ENCODE data around the gene ZNF761. TPM values are rescaled to one million over a fixed set of nuclear protein-coding genes. Genes with fewer than 3 reads are reported as not detected.

ZNF761 gene
- total and polyA plus RNA-seq, 2 of the 13 experiments (the other 11 are each of a cell fraction or from before 2014, with no cell fraction given), result 11.6 to 16.2 TPM

DNA sequence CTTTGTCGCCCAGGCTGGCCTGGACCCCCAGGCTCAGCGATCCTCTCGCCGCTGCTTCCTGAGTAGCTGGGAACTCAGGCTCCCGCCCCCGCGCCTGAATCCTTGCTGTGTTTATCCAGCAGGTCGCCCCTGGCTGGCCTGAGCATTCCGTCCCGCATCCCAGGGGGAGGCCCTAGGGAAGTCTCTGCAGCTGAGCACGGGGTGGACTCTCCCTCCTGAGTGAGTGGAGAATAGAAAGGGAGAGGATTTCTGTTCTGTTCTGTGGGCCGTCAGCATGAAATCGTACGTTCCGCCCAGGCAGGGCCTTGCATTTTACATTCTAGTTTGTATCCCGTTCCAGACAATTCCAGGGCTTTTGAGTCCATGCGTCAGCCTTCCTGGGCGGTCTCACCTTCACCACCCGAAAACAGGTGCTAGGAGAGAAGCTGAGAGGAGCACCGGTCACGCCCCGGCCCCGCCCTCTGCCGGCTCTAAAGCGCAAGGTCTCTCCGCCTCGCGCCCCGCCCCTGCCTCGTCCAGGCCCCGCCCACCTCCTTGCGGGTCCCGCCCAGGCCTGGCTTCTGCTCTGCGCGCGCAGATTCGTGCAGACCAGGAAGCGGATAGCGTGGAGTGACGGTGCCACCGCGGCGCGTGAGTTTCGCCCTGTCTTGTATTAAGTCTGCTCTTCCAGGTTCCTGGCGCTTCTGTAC lies at the start of gene ZNF761 (continued):
- TF ChIP-seq, protein P1, sequence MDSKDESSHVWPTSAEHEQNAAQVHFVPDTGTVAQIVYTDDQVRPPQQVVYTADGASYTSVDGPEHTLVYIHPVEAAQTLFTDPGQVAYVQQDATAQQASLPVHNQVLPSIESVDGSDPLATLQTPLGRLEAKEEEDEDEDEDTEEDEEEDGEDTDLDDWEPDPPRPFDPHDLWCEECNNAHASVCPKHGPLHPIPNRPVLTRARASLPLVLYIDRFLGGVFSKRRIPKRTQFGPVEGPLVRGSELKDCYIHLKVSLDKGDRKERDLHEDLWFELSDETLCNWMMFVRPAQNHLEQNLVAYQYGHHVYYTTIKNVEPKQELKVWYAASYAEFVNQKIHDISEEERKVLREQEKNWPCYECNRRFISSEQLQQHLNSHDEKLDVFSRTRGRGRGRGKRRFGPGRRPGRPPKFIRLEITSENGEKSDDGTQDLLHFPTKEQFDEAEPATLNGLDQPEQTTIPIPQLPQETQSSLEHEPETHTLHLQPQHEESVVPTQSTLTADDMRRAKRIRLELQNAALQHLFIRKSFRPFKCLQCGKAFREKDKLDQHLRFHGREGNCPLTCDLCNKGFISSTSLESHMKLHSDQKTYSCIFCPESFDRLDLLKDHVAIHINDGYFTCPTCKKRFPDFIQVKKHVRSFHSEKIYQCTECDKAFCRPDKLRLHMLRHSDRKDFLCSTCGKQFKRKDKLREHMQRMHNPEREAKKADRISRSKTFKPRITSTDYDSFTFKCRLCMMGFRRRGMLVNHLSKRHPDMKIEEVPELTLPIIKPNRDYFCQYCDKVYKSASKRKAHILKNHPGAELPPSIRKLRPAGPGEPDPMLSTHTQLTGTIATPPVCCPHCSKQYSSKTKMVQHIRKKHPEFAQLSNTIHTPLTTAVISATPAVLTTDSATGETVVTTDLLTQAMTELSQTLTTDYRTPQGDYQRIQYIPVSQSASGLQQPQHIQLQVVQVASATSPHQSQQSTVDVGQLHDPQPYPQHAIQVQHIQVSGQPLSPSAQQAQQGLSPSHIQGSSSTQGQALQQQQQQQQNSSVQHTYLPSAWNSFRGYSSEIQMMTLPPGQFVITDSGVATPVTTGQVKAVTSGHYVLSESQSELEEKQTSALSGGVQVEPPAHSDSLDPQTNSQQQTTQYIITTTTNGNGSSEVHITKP (CRISPR knock-in tag; IDR thresholded peaks at IDR 0.05; ENCODE audit: low read depth), result peak; percentile 87
- no peak for TF ChIP-seq CBX5 (CRISPR knock-in tag; IDR thresholded peaks at IDR 0.05; ENCODE audit: borderline replicate concordance)
- TF ChIP-seq ZNF558 (CRISPR knock-in tag; IDR thresholded peaks at IDR 0.05; ENCODE audit: borderline replicate concordance), result 0 out of 2 replicates have a peak, but pooled peaks have one; percentile 24
- TF ChIP-seq, protein P2, sequence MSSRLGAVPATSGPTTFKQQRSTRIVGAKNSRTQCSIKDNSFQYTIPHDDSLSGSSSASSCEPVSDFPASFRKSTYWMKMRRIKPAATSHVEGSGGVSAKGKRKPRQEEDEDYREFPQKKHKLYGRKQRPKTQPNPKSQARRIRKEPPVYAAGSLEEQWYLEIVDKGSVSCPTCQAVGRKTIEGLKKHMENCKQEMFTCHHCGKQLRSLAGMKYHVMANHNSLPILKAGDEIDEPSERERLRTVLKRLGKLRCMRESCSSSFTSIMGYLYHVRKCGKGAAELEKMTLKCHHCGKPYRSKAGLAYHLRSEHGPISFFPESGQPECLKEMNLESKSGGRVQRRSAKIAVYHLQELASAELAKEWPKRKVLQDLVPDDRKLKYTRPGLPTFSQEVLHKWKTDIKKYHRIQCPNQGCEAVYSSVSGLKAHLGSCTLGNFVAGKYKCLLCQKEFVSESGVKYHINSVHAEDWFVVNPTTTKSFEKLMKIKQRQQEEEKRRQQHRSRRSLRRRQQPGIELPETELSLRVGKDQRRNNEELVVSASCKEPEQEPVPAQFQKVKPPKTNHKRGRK (CRISPR knock-in tag; IDR thresholded peaks at IDR 0.05), result no peak
- TF ChIP-seq, protein P3, sequence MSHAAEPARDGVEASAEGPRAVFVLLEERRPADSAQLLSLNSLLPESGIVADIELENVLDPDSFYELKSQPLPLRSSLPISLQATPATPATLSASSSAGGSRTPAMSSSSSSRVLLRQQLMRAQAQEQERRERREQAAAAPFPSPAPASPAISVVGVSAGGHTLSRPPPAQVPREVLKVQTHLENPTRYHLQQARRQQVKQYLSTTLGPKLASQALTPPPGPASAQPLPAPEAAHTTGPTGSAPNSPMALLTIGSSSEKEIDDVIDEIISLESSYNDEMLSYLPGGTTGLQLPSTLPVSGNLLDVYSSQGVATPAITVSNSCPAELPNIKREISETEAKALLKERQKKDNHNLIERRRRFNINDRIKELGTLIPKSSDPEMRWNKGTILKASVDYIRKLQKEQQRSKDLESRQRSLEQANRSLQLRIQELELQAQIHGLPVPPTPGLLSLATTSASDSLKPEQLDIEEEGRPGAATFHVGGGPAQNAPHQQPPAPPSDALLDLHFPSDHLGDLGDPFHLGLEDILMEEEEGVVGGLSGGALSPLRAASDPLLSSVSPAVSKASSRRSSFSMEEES (CRISPR knock-in tag; IDR thresholded peaks at IDR 0.05), result 0 out of 2 replicates have a peak, but pooled peaks have one; percentile 35
- TF ChIP-seq ARNT (IDR thresholded peaks at IDR 0.05), result no peak
- no peak for TF ChIP-seq MED13 (CRISPR knock-in tag; IDR thresholded peaks at IDR 0.05)
- TF ChIP-seq SP4 (CRISPR knock-in tag; IDR thresholded peaks at IDR 0.05), result peak; percentile 90
- TF ChIP-seq, protein P4, sequence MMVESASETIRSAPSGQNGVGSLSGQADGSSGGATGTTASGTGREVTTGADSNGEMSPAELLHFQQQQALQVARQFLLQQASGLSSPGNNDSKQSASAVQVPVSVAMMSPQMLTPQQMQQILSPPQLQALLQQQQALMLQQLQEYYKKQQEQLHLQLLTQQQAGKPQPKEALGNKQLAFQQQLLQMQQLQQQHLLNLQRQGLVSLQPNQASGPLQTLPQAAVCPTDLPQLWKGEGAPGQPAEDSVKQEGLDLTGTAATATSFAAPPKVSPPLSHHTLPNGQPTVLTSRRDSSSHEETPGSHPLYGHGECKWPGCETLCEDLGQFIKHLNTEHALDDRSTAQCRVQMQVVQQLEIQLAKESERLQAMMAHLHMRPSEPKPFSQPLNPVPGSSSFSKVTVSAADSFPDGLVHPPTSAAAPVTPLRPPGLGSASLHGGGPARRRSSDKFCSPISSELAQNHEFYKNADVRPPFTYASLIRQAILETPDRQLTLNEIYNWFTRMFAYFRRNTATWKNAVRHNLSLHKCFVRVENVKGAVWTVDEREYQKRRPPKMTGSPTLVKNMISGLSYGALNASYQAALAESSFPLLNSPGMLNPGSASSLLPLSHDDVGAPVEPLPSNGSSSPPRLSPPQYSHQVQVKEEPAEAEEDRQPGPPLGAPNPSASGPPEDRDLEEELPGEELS (CRISPR knock-in tag; IDR thresholded peaks at IDR 0.05), result peak; percentile 43
- peak; percentile 20; the same call in 1 of the 2 replicates for TF ChIP-seq POGZ (CRISPR knock-in tag; IDR thresholded peaks at IDR 0.05)
- TF ChIP-seq KLF9 (CRISPR knock-in tag; IDR thresholded peaks at IDR 0.05; ENCODE audit: low read depth), result no peak
- no peak for TF ChIP-seq RFX1 (IDR thresholded peaks at IDR 0.05)
- 0 out of 2 replicates have a peak, but pooled peaks have one; percentile 47 for TF ChIP-seq KMT2A (CRISPR knock-in tag; IDR thresholded peaks at IDR 0.05)
- TF ChIP-seq POLR2G (IDR thresholded peaks at IDR 0.05; ENCODE audit: low read depth, low read length), result peak; percentile 84
- peak; percentile 64; the same call in 1 of the 2 replicates for TF ChIP-seq SALL2 (CRISPR knock-in tag; IDR thresholded peaks at IDR 0.05)
- TF ChIP-seq TEAD3 (CRISPR knock-in tag; optimal IDR thresholded peaks at IDR 0.05; ENCODE audit: borderline replicate concordance), result peak; percentile 72
- peak; percentile 50 for TF ChIP-seq IKZF4 (CRISPR knock-in tag; IDR thresholded peaks at IDR 0.05; ENCODE audit: borderline replicate concordance, low read depth, not compliant biosample characterization)
- 0 out of 2 replicates have a peak, but pooled peaks have one; percentile 18 for TF ChIP-seq MIER3 (CRISPR knock-in tag; IDR thresholded peaks at IDR 0.05; ENCODE audit: borderline replicate concordance)
- TF ChIP-seq TOPORS (CRISPR knock-in tag; IDR thresholded peaks at IDR 0.05), result no peak

All from HepG2 (cell line).